Measurements from ENCODE around the gene SPPL3.

The SPPL3 gene

GRCh38 chr12:120872487-120872886 lies 31.7 kb downstream of the SPPL3 start:
- DNase-seq = no peak

DNA sequence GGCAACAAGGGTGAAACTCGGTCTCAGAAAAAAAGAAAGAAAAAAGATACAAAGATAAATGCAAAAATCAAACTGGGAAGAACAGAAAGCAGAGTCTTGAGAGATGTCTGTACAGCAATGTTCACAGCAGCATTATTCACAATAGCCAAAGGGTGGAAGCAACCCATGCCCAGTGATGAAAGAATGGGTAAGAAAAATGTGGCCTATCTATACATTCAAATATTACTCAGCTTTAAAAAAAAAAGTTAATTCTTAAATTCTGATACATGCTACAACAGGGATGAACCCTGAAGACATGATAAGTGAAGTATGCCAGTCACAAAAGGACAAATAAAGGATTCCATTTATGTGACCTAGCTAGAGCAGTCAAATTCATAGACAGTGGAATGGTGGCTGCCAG lies 33.7 kb downstream of the SPPL3 start:
- DNase-seq = no peak

GRCh38 chr12:120869376-120869775 lies 34.8 kb downstream of the SPPL3 start:
- DNase-seq = no peak

- DNase-seq = no peak
Measured at GRCh38 chr12:120866108-120866507, 38.0 kb downstream of the SPPL3 start.

DNA sequence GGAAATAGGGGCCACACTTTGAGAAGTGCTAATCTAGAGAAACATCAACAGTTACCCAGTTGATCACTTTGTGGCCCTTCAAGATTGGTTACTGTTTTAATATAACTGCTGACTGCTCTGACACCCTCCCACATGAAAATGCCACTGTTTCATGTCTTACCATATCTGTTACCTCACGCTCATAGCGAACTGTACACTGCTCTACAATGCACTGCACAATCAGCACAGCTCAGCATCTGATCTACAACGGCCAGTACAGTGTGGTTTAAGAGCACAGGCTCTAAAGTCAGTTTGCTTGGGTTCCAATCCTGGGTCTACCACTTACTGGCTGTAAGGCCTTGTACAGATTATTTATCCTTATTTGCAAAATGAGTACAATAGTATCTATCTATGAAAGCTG lies 39.1 kb downstream of the SPPL3 start:
- DNase-seq = no peak

DNA sequence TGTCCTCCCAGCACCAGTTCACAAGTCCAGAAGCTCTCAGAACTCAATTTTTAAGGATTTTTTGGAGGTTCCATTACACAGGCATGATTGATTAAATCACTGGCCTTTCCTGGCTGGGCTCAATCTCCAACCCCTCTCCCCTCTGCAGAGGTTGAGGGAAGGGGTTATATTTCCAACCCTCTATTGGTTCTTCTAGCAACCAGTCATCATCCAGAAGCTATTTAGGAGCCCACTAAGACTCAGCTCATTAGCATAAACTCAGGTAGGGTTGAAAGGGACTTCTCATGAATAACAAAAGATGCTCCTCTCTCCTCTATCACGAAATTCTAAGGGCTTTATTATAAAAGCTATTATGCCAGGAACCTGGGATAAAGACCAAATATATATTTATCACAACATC lies 41.5 kb downstream of the SPPL3 start:
- no peak for DNase-seq

- no peak for DNase-seq
Measured at GRCh38 chr12:120861074-120861795, 42.9 kb downstream of the SPPL3 start.

DNA sequence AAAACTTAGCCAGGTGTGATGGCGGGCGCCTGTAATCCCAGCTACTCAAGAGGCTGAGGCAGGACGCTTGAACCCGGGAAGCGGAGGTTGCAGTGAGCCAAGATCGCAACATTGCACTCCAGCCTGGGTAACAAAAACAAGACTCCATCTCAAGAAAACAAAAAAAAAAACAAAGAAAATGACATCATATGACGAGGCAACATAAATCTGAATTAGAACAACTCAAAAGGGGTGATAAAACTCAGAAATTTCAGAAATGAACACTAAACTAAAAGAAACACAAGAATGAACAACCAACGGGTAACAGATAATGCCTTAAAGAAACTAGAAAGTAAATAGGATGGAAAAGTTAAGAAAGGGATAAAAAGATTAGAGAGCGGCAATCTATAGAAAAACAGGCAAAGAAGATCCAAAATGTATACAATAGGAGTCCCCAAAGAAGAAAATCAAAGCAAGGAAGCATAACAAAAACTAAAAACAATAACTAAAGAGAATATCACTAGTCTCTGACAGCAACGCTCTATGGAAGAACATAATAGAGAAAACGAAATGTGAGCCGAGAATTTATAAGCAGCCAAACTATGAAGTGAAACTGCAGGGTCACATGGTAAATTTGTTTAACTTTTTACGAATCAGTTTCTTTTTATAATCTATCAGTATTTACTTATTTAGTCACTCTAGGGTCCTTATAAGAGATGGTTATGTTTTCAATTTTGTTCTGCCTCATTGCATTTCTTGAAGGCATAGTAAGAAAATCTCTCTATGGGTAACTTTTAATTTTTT lies 45.7 kb downstream of the SPPL3 start:
- no peak for DNase-seq

GRCh38 chr12:120856980-120857379 lies 47.2 kb downstream of the SPPL3 start:
- DNase-seq = peak in 1 of 2 donors; percentile 22

DNA sequence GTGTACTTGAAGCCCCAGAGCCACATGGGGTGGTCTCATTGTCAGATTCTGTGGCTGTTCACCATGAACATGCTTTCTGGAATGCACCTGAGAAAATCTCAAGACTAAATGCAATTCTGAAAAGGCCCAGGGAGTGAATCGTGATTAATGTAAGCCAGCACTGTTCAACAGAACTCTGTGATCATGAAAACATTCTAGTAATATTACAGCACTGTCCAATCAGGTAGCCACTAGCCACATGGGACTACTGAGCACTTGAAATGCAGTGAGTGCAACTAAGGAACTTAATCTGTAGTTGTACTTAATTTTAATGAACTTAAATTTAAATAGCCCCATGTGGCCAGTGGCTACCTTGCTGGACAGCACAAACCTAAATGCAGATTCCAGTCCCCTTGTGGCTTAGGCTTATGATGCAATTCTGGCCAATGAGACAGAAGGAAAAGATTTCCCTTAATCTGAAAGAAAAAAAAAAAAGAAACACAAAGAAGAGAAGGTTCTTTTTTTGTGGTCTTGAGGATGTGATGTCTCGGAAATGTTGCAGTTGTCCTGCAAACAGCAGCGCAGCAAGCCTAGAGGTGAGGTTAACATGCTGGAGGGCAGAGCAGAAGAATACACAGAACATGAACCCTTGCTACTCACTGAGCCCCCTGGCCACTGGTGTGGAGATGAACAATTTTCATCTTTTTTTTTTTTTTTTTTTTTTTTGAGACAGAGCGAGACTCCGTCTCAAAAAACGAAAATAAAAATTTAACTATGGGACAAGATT lies 48.2 kb downstream of the SPPL3 start:
- no peak for DNase-seq

DNA sequence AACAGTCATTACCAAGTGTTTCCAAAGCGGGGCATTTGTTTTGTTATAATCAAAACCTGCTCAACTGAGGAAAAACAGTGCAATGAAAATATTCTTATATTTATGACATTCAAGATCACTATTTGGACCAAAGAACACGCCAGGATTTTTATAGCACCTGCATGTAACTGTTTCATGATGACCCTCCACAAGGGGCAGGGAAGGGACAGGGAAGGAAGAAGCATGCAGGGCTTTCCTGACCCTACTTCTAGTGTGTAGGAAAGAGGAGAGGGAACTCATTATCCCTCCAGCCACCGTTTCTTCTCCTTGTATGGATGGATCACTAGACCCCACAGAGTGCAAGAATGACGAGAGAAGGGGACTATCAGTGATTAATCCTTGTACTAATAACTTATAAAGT lies 49.4 kb downstream of the SPPL3 start:
- DNase-seq = no peak

DNA sequence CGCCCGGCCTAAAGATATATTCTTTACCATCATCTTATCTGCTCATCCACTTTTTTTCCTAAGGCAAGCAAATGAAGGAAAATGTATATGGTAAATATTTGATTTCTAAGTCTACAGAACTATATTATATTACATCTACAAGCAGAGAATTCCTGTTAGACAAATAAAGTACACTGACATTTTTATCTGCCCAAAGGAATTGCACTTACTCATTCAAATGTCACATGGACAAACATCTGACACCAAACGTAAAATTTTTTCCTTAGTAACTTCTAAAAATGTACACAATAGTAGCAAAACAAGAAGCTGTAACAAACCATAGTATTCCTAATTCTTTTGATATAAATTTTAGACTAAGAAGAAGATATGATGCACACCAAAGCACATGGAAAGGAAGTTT lies 51.0 kb downstream of the SPPL3 start:
- DNase-seq = no peak

- DNase-seq = no peak
Measured at GRCh38 chr12:120851944-120852343, 52.2 kb downstream of the SPPL3 start.

DNA sequence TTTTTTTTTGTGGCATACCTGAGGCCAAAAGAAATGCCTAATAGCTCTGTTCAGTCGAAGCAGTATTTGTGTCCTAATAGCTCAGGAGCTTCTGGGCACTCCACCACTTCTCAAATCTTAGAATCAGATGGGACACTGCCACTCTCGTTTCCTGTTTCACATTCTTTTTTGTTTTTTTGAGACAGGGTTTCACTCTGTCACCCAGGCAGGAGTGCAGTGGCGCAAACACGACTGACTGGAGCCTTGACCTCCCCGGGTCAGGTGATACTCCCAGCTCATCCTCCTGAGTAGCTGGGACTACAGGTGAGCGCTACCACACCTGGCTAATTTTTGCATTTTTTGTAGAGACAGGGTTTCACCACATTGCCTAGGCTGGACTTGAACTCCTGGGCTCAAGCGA lies 52.7 kb downstream of the SPPL3 start:
- DNase-seq = peak in 1 of 2 donors; percentile 12

- no peak for DNase-seq
Measured at GRCh38 chr12:120849765-120850164, 54.4 kb downstream of the SPPL3 start.

GRCh38 chr12:120847814-120848213 lies 56.3 kb downstream of the SPPL3 start:
- no peak for DNase-seq

DNA sequence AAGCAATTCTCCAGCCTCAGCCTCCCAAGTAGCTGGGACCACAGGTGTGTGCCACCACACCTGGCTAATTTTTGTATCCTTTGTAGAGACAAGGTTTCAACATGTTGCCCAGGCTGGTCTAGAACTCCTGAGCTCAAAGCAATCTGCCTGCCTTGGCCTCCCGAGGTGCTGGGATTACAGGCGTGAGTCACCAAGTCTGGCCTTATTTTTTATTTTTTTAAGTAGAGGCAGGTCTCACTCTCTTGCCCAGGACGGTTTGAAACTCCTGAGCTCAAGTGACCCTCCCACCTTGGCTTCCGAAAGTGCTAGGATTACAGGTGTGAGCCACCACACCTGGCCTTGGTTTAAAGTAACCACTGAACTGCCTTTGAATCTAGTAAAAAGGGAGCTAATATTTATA lies 56.8 kb downstream of the SPPL3 start:
- DNase-seq = no peak

DNA sequence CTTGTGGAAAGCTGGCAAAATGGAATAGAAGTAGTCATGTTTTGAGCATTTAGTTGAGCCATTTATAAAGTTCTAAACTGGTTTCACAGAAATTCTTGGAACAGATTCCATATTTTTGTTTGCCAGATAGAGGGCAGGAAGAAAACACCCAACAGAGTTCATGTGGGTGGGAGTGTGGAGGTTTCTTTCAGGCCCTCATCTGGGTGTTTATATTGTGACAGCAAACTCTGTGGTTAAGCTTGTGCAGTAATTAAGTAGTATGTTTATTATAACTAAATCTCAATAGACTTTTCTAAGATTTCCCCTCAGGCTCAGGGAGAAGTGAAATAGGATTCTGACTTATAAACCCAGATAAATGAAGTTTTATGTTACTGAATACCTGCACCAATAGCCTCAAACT lies 57.4 kb downstream of the SPPL3 start:
- no peak for DNase-seq

DNA sequence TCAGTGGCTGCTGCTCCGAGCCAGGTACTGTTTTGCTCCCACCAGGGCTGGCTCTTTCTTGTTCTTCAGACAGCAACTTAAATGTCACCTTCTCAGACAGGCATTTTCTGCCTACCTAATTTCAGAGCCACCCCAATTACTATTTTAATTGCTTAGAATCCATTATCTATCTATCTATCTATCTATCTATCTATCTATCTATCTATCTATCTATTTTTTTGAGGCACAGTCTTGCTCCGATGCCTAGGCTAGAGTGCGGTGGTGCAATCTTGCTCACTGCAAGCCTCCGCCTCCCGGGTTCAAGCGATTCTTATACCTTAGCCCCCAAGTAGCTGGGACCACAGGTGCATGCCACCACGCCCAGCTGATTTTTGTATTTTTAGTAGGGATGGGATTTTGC lies 58.5 kb downstream of the SPPL3 start:
- no peak for DNase-seq

DNA sequence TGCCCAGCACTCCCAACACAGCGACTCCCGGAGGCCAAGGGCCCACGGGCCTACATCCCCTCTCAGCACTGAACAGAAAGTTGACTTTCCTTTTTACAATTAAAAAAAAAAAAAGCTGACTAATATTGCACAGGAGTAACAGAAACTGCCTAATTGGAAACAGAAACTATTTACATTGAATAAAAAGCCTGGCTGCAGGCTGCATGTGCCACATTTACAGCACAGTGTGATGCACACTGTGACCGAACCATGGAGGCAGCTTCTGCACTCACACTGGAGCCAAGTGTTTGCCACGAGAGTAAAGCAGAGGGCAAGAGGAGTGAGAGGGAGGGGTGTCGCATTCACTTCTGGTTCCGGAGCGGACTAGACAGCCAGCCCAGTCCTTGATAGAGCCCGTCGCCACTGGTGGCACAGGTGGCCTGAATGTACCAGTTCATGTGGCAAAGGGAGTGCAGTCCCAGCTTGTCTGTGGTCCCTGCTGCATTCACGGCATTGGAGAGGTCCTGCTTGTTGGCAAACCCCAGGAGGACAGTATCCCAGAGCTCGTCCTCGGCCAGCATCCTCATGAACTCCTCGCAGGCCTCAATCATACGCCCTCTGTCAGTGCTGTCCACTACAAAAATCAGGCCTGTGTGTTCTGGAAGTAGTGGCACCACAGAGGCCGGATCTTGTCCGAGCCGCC lies 59.2 kb downstream of the SPPL3 start:
- DNase-seq = no peak

GRCh38 chr12:120844297-120844696 lies 59.9 kb downstream of the SPPL3 start:
- no peak for DNase-seq

DNA sequence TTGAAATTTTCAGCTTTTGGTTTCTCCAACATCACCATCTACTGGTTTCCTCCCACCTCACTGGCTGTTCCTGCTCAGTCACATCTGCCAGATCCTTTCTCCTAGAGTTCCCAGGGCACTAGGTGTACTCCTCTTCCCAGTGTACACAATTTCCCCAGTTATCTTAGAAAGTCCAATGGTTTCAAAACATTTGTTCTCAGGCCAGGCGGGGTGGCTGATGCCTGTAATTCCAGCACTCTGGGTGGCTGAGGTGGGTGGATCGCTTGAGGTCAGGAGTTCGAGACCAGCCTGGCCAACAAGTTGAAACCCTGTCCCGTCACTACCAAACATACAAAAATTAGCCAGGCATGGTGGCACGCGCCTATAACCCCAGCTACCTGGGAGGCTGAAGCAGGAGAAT lies 60.7 kb downstream of the SPPL3 start:
- no peak for DNase-seq

GRCh38 chr12:120842595-120842994 lies 61.6 kb downstream of the SPPL3 start:
- no peak for DNase-seq

Measured in CD4-positive, alpha-beta T cell treated with Interleukin-1 beta for 1 hour (primary cell).